Fibroblast of lung (primary cell): Measurements from ENCODE around the gene PFAS.

Experiments used
- EZH2 ChIP-seq: IDR thresholded peaks from 2 replicates; pipeline ENCODE4 v1.5.1; 2012; ENCODE audit warnings: low read length, control low read depth, mild to moderate bottlenecking; ENCODE audit errors: missing control alignments
- TF ChIP-seq, protein P1 (sequence below), 2 donors: IDR thresholded peaks in 1 of 2; conservative IDR thresholded peaks in 1 of 2; 1 replicate in 1 of 2; 2 replicates in 1 of 2; pipeline ENCODE4 v1.5.1; 2011 to 2012; ENCODE audit warnings: low read length in 2 of 2, control low read depth in 1 of 2, inconsistent platforms in 1 of 2, low read depth in 1 of 2, mild to moderate bottlenecking in 1 of 2

- TF ChIP-seq, protein P1, sequence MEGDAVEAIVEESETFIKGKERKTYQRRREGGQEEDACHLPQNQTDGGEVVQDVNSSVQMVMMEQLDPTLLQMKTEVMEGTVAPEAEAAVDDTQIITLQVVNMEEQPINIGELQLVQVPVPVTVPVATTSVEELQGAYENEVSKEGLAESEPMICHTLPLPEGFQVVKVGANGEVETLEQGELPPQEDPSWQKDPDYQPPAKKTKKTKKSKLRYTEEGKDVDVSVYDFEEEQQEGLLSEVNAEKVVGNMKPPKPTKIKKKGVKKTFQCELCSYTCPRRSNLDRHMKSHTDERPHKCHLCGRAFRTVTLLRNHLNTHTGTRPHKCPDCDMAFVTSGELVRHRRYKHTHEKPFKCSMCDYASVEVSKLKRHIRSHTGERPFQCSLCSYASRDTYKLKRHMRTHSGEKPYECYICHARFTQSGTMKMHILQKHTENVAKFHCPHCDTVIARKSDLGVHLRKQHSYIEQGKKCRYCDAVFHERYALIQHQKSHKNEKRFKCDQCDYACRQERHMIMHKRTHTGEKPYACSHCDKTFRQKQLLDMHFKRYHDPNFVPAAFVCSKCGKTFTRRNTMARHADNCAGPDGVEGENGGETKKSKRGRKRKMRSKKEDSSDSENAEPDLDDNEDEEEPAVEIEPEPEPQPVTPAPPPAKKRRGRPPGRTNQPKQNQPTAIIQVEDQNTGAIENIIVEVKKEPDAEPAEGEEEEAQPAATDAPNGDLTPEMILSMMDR (conservative IDR thresholded peaks at IDR 0.05 in 1 of 2, IDR thresholded peaks at IDR 0.05 in 1 of 2; ENCODE audit: low read depth in 1 of 2, low read length in 2 of 2): no peak
- no peak for TF ChIP-seq EZH2
Observed at GRCh38 chr17:8273884-8274444, 24.9 kb downstream of the PFAS start.
